ENCODE measurements around the gene KRT33A. TPM values are rescaled to one million over a fixed set of nuclear protein-coding genes. Genes with fewer than 3 reads are reported as not detected.

KRT33A gene
- total RNA-seq, 1 experiment from 2014 or later = not detected

GRCh38 chr17:41298458-41299135, 52.0 kb downstream of the KRT33A start:
- no peak for TF ChIP-seq CTCF (IDR thresholded peaks at IDR 0.05; ENCODE audit: unreplicated experiment)
- H3K9me3 Mint-ChIP-seq (ENCODE audit: low read depth, unreplicated experiment) = peaks cover 3% of the 10 kb centered on the region
- CTCF ChIA-PET = no interaction called here
- no TSS peak for BruUV-seq (replicated peaks)
- H3K27me3 Mint-ChIP-seq (ENCODE audit: unreplicated experiment) = no peaks in the 10 kb centered on the region
- DNase-seq = no peak
- intact Hi-C loops (cut with micrococcal nuclease; ENCODE audit: unreplicated experiment) = no loop called here
- H3K36me3 Mint-ChIP-seq (ENCODE audit: insufficient read depth, unreplicated experiment) = no peaks in the 10 kb centered on the region
- H3K4me3 Mint-ChIP-seq (ENCODE audit: low read depth, unreplicated experiment) = no peak overlapping the region
- no peaks in the 10 kb centered on the region for H3K4me1 Mint-ChIP-seq (ENCODE audit: low read depth, unreplicated experiment)
- H3K27ac Mint-ChIP-seq (ENCODE audit: unreplicated experiment) = no peak overlapping the region

GRCh38 chr17:41296846-41297245, 53.8 kb downstream of the KRT33A start:
- H3K27ac Mint-ChIP-seq (ENCODE audit: unreplicated experiment) = no peak overlapping the region
- BruUV-seq (replicated peaks) = no TSS peak
- CTCF ChIA-PET = no interaction called here
- no peaks in the 10 kb centered on the region for H3K4me1 Mint-ChIP-seq (ENCODE audit: low read depth, unreplicated experiment)
- H3K4me3 Mint-ChIP-seq (ENCODE audit: low read depth, unreplicated experiment) = no peak overlapping the region
- H3K27me3 Mint-ChIP-seq (ENCODE audit: unreplicated experiment) = no peaks in the 10 kb centered on the region
- intact Hi-C loops (cut with micrococcal nuclease; ENCODE audit: unreplicated experiment) = no loop called here
- no peaks in the 10 kb centered on the region for H3K36me3 Mint-ChIP-seq (ENCODE audit: insufficient read depth, unreplicated experiment)
- no peak for DNase-seq
- H3K9me3 Mint-ChIP-seq (ENCODE audit: low read depth, unreplicated experiment) = peaks cover 3% of the 10 kb centered on the region
- no peak for TF ChIP-seq CTCF (IDR thresholded peaks at IDR 0.05; ENCODE audit: unreplicated experiment)

Other genes with a start within 250 kb of the KRT33A start
- gene KRTAP4-16, start 248.6 kb downstream of the KRT33A start, total RNA-seq (2022) = not detected in 2 replicates
- not detected in 2 replicates for gene KRTAP4-9, start 245.4 kb downstream of the KRT33A start, total RNA-seq (2022)
- not detected in 2 replicates for gene KRTAP4-11, start 232.5 kb downstream of the KRT33A start, total RNA-seq (2022)
- not detected in 2 replicates for gene KRTAP4-12, start 226.6 kb downstream of the KRT33A start, total RNA-seq (2022)
- not detected in 2 replicates for gene KRTAP4-6, start 210.3 kb downstream of the KRT33A start, total RNA-seq (2022)
- not detected in 2 replicates for gene KRTAP4-5, start 201.0 kb downstream of the KRT33A start, total RNA-seq (2022)
- not detected in 2 replicates for gene KRTAP4-4, start 190.1 kb downstream of the KRT33A start, total RNA-seq (2022)
- gene KRTAP4-3, start 182.6 kb downstream of the KRT33A start, total RNA-seq (2022) = not detected in 2 replicates
- not detected in 2 replicates for gene KRTAP4-2, start 172.6 kb downstream of the KRT33A start, total RNA-seq (2022)
- not detected in 2 replicates for gene KRTAP4-1, start 165.9 kb downstream of the KRT33A start, total RNA-seq (2022)
- not detected in 2 replicates for gene KRTAP9-1, start 160.9 kb downstream of the KRT33A start, total RNA-seq (2022)
- not detected in 2 replicates for gene KRTAP9-2, start 124.2 kb downstream of the KRT33A start, total RNA-seq (2022)
- gene KRTAP9-3, start 118.4 kb downstream of the KRT33A start, total RNA-seq (2022) = not detected in 2 replicates
- not detected in 2 replicates for gene KRTAP9-8, start 112.8 kb downstream of the KRT33A start, total RNA-seq (2022)
- not detected in 2 replicates for gene KRTAP9-4, start 101.1 kb downstream of the KRT33A start, total RNA-seq (2022)
- gene KRTAP9-9, start 95.4 kb downstream of the KRT33A start, total RNA-seq (2022) = not detected in 2 replicates
- not detected in 2 replicates for gene KRTAP9-6, start 85.5 kb downstream of the KRT33A start, total RNA-seq (2022)
- gene KRTAP9-7, start 75.1 kb downstream of the KRT33A start, total RNA-seq (2022) = not detected in 2 replicates
- not detected in 2 replicates for gene KRTAP29-1, start 48.0 kb downstream of the KRT33A start, total RNA-seq (2022)
- gene KRTAP16-1, start 41.5 kb downstream of the KRT33A start, total RNA-seq (2022) = not detected in 2 replicates
- not detected in 2 replicates for gene KRTAP17-1, start 35.1 kb downstream of the KRT33A start, total RNA-seq (2022)
- not detected in 2 replicates for gene KRT33B, start 19.0 kb upstream of the KRT33A start, total RNA-seq (2022)
- not detected in 2 replicates for gene KRT34, start 31.5 kb upstream of the KRT33A start, total RNA-seq (2022)
- gene KRT31, start 46.8 kb upstream of the KRT33A start, total RNA-seq (2022) = not detected in 2 replicates
- gene KRT37, start 73.8 kb upstream of the KRT33A start, total RNA-seq (2022) = not detected in 2 replicates
- gene KRT38, start 90.2 kb upstream of the KRT33A start, total RNA-seq (2022) = not detected in 2 replicates
- gene KRT32, start 116.6 kb upstream of the KRT33A start, total RNA-seq (2022) = not detected in 2 replicates
- not detected in 2 replicates for gene KRT35, start 130.3 kb upstream of the KRT33A start, total RNA-seq (2022)
- gene KRT36, start 139.1 kb upstream of the KRT33A start, total RNA-seq (2022) = not detected in 2 replicates
- gene KRT13, start 154.8 kb upstream of the KRT33A start, total RNA-seq (2022) = 45.7 and 323 TPM in 2 replicates
- 83.0 and 86.8 TPM in 2 replicates for gene KRT15, start 168.1 kb upstream of the KRT33A start, total RNA-seq (2022)
- gene KRT19, start 177.5 kb upstream of the KRT33A start, total RNA-seq (2022) = 2,554 and 3,048 TPM in 2 replicates
- not detected in 2 replicates for gene KRT9, start 221.2 kb upstream of the KRT33A start, total RNA-seq (2022)
- gene KRT14, start 236.1 kb upstream of the KRT33A start, total RNA-seq (2022) = 3.8 and 12.2 TPM in 2 replicates

Measured in Calu3 (cell line).